HepG2 (cell line): Measurements from ENCODE around the gene MPPE1. TPM values are rescaled to one million over a fixed set of nuclear protein-coding genes. Genes with fewer than 3 reads are reported as not detected.

Source experiments
- BRD4 ChIP-seq: sonication (generic); formaldehyde crosslinking; IDR thresholded peaks from 2 replicates; pipeline ENCODE4 v1.4.0; 2020; ENCODE audit warnings: missing genetic modification reagents
- FOXP4 ChIP-seq: sonication (generic); formaldehyde crosslinking; IDR thresholded peaks from 2 replicates; pipeline ENCODE4 v1.4.0; 2020; ENCODE audit warnings: missing genetic modification reagents
- HDAC1 ChIP-seq: sonication (generic); formaldehyde crosslinking; IDR thresholded peaks from 2 replicates; pipeline ENCODE4 v1.5.1; 2020; ENCODE audit warnings: mild to moderate bottlenecking, missing genetic modification reagents
- IKZF4 ChIP-seq: sonication (generic); formaldehyde crosslinking; IDR thresholded peaks from 2 replicates; pipeline ENCODE4 v1.5.1; 2020; ENCODE audit warnings: borderline replicate concordance, mild to moderate bottlenecking, low read depth, missing genetic modification reagents; ENCODE audit errors: not compliant biosample characterization
- PHF20 ChIP-seq: sonication (generic); formaldehyde crosslinking; IDR thresholded peaks from 2 replicates; pipeline ENCODE4 v1.5.0; 2020; ENCODE audit warnings: mild to moderate bottlenecking, missing genetic modification reagents
- PPARG ChIP-seq: conservative IDR thresholded peaks from 2 replicates; pipeline ENCODE4 v1.6.1; 2016; ENCODE audit warnings: missing biosample characterization, missing genetic modification reagents
- RAD21 ChIP-seq: fragments of 450-650 bp; formaldehyde crosslinking; IDR thresholded peaks from 2 replicates; pipeline ENCODE4 v1.5.0; 2020; ENCODE audit warnings: mild to moderate bottlenecking
- SCMH1 ChIP-seq: sonication (generic); formaldehyde crosslinking; IDR thresholded peaks from 2 replicates; pipeline ENCODE4 v1.9.0; 2021; ENCODE audit warnings: missing genetic modification reagents, mild to moderate bottlenecking, borderline replicate concordance
- SMAD3 ChIP-seq: sonication (generic); formaldehyde crosslinking; IDR thresholded peaks from 2 replicates; pipeline ENCODE4 v1.4.0; 2020; ENCODE audit warnings: missing genetic modification reagents
- TFDP1 ChIP-seq: IDR thresholded peaks from 2 replicates; pipeline ENCODE4 v1.6.1; 2016; ENCODE audit warnings: missing compliant biosample characterization, missing genetic modification reagents, borderline replicate concordance
- ZBTB10 ChIP-seq: sonication (generic); formaldehyde crosslinking; IDR thresholded peaks from 2 replicates; pipeline ENCODE4 v1.4.0; 2020; ENCODE audit warnings: missing genetic modification reagents, borderline replicate concordance
- ZBTB21 ChIP-seq: sonication (generic); formaldehyde crosslinking; IDR thresholded peaks from 2 replicates; pipeline ENCODE4 v1.4.0; 2020; ENCODE audit warnings: missing genetic modification reagents
- ZC3H4 ChIP-seq: sonication (generic); formaldehyde crosslinking; IDR thresholded peaks from 2 replicates; pipeline ENCODE4 v1.4.0; 2020; ENCODE audit warnings: missing genetic modification reagents, borderline replicate concordance
- ZNF256 ChIP-seq: sonication (generic); formaldehyde crosslinking; conservative IDR thresholded peaks from 2 replicates; pipeline ENCODE4 v1.4.0; 2020; ENCODE audit warnings: missing genetic modification reagents
- ZNF574 ChIP-seq: sonication (generic); formaldehyde crosslinking; IDR thresholded peaks from 2 replicates; pipeline ENCODE4 v1.4.0; 2020; ENCODE audit warnings: missing genetic modification reagents
- ZNF607 ChIP-seq: sonication (generic); formaldehyde crosslinking; IDR thresholded peaks from 2 replicates; pipeline ENCODE4 v1.5.1; 2020; ENCODE audit warnings: missing genetic modification reagents, mild to moderate bottlenecking, borderline replicate concordance
- ZNF850 ChIP-seq: sonication (generic); formaldehyde crosslinking; conservative IDR thresholded peaks from 2 replicates; pipeline ENCODE4 v1.9.0; 2021; ENCODE audit warnings: mild to moderate bottlenecking, missing genetic modification reagents
- polyA plus RNA-seq, 8 experiments: library from polyadenylated mRNA; depleted of rRNA in 3 of 8; stranded (reverse) in 7 of 8; unstranded in 1 of 8; fragments of >200 nt; fragmentation: Illumina TruSeq in 4 of 8; extraction: Trizol in 4 of 8; gene quantifications; 2 replicates each; pipeline versions ENCODE4 v1.2.1 to v1.2.3, GENCODE V29; 2011 to 2016; ENCODE audit warnings: low read depth in 4 of 8, missing spikeins in 1 of 8, mixed read lengths in 1 of 8; ENCODE audit not compliant: insufficient read depth in 1 of 8
- total RNA-seq, 5 experiments: library from RNA; depleted of rRNA; stranded (reverse); fragments of >200 nt; fragmentation: Illumina TruSeq; extraction: Trizol; gene quantifications; 2 replicates each; pipeline ENCODE4 v1.2.3, GENCODE V29; 2016; ENCODE audit warnings: low read depth in 1 of 5
- TF ChIP-seq, protein P1 (sequence below): sonication (generic); formaldehyde crosslinking; IDR thresholded peaks from 2 replicates; pipeline ENCODE4 v1.5.0; 2020; ENCODE audit warnings: mild to moderate bottlenecking, missing genetic modification reagents

MPPE1 gene
- total and polyA plus RNA-seq, 2 of the 13 experiments (the other 11 are each of a cell fraction or from before 2014, with no cell fraction given), result 9.6 to 11.9 TPM

GRCh38 chr18:11849841-11850634, 58.1 kb downstream of the MPPE1 start (continued):
- TF ChIP-seq TFDP1 (peak; percentile 95), SMAD3 (CRISPR knock-in tag) (peak; percentile 48; the same call in 1 of the 2 replicates), ZNF850 (CRISPR knock-in tag) (no peak), ZC3H4 (CRISPR knock-in tag) (no peak), FOXP4 (CRISPR knock-in tag) (no peak), BRD4 (CRISPR knock-in tag) (no peak), SCMH1 (CRISPR knock-in tag) (no peak), PHF20 (CRISPR knock-in tag) (no peak), ZBTB21 (CRISPR knock-in tag) (peak; percentile 82), RAD21 (CRISPR knock-in tag) (no peak), ZNF256 (CRISPR knock-in tag) (no peak), ZBTB10 (CRISPR knock-in tag) (no peak), ZNF574 (CRISPR knock-in tag) (peak; percentile 16; the same call in 1 of the 2 replicates), ZNF607 (CRISPR knock-in tag) (no peak), HDAC1 (0 out of 2 replicates have a peak, but pooled peaks have one; percentile 24), IKZF4 (no peak), PPARG (CRISPR knock-in tag) (no peak; the same call in 1 of the 2 replicates)
- TF ChIP-seq, protein P1, sequence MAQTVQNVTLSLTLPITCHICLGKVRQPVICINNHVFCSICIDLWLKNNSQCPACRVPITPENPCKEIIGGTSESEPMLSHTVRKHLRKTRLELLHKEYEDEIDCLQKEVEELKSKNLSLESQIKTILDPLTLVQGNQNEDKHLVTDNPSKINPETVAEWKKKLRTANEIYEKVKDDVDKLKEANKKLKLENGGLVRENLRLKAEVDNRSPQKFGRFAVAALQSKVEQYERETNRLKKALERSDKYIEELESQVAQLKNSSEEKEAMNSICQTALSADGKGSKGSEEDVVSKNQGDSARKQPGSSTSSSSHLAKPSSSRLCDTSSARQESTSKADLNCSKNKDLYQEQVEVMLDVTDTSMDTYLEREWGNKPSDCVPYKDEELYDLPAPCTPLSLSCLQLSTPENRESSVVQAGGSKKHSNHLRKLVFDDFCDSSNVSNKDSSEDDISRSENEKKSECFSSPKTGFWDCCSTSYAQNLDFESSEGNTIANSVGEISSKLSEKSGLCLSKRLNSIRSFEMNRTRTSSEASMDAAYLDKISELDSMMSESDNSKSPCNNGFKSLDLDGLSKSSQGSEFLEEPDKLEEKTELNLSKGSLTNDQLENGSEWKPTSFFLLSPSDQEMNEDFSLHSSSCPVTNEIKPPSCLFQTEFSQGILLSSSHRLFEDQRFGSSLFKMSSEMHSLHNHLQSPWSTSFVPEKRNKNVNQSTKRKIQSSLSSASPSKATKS (CRISPR knock-in tag), result no peak
